ENCODE data around the gene KBTBD12.
A peak's percentile ranks its signal among the peaks of the same experiment; 100 is the strongest.

The KBTBD12 gene

DNA sequence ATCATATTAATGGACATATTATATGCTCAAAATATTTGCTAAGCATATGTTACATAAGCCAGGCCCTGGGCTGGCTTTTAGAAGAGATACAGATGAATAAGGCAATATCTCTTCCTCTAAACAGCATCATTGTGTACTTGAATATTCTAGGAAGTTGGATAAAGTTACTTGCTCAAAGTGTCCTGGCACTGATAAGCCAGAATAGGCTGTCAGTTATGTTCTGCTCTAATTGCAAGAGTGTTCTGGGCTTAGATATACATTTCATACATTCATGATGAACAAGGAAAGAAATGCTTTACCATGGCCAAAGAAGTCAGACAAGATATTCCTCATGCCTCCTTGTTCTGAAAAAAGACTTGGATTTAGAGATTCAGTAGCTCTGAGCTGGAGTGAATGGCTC is 40.7 kb downstream of the KBTBD12 start:
- TF ChIP-seq, protein P1, sequence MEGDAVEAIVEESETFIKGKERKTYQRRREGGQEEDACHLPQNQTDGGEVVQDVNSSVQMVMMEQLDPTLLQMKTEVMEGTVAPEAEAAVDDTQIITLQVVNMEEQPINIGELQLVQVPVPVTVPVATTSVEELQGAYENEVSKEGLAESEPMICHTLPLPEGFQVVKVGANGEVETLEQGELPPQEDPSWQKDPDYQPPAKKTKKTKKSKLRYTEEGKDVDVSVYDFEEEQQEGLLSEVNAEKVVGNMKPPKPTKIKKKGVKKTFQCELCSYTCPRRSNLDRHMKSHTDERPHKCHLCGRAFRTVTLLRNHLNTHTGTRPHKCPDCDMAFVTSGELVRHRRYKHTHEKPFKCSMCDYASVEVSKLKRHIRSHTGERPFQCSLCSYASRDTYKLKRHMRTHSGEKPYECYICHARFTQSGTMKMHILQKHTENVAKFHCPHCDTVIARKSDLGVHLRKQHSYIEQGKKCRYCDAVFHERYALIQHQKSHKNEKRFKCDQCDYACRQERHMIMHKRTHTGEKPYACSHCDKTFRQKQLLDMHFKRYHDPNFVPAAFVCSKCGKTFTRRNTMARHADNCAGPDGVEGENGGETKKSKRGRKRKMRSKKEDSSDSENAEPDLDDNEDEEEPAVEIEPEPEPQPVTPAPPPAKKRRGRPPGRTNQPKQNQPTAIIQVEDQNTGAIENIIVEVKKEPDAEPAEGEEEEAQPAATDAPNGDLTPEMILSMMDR (conservative IDR thresholded peaks at IDR 0.05; ENCODE audit: low read depth): no peak
- CTCF ChIA-PET: interaction anchor here (1.0 kb wide), 1 partner anchor 381 kb away, joined by 3 read pairs; no protein-coding TSS in a partner anchor
- no peak for DNase-seq (ENCODE audit: low spot score)
- POLR2A ChIA-PET (ENCODE audit: low non-redundant PET): no interaction called here
- H3K27ac ChIP-seq: no peak overlapping the region

DNA sequence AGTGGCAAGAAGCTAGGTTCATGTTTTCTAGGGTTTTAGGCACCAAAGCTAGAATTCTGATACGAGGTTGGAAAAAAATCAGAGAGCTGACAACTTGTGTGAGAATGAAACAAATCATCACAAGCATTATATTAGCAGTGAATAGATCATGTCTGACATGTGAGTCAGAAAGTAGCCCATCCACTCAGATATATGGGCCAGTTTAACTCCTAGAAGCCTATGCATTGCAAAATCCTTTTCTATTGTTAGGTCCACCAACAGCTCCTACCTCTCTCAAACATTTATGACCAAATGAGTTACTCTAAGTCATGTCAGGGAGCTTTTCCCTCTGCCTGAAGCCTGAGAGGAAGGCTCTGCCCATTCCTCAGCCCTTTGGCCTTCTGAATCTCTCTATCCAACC is 44.0 kb downstream of the KBTBD12 start:
- no peak overlapping the region for H3K27ac ChIP-seq
- ChIA-PET CTCF (interaction anchor here (0.8 to 1.3 kb wide), 2 partner anchors 268 to 384 kb away, joined by 3 read pairs; no protein-coding TSS in a partner anchor), POLR2A (ENCODE audit: low non-redundant PET) (no interaction called here)
- DNase-seq (ENCODE audit: low spot score): no peak
- TF ChIP-seq, protein P1 (conservative IDR thresholded peaks at IDR 0.05; ENCODE audit: low read depth): no peak

DNA sequence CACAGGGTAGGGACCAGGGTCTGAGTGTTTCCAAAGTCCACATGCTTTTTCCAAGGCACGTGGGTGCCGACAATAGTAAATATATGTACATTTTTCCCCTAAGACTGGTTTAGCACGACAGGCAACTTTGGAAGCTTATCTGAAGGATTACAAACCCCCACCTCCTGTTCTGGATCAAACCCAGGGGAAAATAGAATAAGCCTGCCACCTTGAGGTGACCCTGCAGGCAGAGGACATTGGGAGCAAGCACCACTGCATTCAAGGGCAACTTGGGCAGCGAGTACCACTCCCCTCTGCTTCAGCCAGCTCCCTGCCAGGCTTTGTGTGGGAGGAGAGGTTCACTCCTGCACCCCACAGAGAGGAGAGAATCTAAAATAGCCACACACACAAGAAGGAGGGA is 44.8 kb downstream of the KBTBD12 start:
- ChIA-PET POLR2A (ENCODE audit: low non-redundant PET) (no interaction called here), CTCF (interaction anchor here (0.7 to 1.3 kb wide), 3 partner anchors 269 to 385 kb away, joined by 3 read pairs; no protein-coding TSS in a partner anchor)
- no peak overlapping the region for H3K27ac ChIP-seq
- peak; percentile 25 for DNase-seq (ENCODE audit: low spot score)
- TF ChIP-seq, protein P1 (conservative IDR thresholded peaks at IDR 0.05; ENCODE audit: low read depth): 0 out of 2 replicates have a peak, but pooled peaks have one; percentile 14

DNA sequence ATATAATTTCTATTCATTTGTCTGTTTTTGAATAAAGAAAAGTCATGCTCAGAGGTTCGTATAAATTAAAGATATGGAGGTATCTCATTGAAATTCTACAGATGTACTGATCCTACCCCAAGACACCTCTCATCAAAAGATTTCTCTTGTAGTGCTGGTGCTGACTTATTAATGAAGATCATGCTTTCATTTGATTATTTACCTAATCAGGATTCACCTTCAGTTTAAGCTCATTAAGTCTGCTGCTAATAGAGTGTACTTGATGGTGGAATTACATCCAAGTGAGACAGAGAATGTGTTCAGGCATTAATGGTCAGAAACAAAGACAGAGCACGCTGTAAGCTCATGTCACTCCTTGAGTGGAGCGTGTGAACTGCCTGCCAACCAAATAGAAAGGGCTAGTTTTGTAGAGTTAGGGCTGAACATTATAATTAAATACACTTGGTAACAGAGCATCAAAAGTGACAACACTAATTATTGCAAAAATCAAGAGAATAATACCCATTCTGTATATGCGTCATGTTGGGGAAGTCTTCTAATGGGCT is 45.5 kb downstream of the KBTBD12 start:
- CTCF ChIA-PET: no interaction called here
- TF ChIP-seq, protein P1 (conservative IDR thresholded peaks at IDR 0.05; ENCODE audit: low read depth): no peak
- no peak overlapping the region for H3K27ac ChIP-seq
- no peak for DNase-seq (ENCODE audit: low spot score)
- POLR2A ChIA-PET (ENCODE audit: low non-redundant PET): no interaction called here

DNA sequence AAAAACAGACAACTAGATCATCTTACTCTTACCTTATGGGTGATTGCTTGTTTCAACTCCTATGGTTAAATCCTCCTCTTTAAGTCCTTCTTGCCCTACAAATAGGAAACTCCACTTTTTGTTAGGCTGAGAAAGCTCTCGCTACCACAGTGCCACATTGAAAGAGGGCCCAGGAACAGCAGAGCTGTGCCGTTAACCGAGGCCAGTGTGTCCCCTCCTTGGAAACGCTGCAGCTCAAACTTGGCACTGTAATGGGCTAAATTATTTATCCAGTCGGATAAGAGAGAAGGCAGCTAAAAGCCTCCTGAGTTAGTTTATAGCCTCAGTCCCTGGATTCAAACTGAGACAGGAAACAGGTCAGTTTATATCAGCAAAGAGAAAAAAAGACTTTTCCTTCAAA is 46.1 kb downstream of the KBTBD12 start:
- no peak overlapping the region for H3K27ac ChIP-seq
- POLR2A ChIA-PET (ENCODE audit: low non-redundant PET): no interaction called here
- CTCF ChIA-PET: interaction anchor here (1.2 kb wide), 1 partner anchor 10 kb away, joined by 3 read pairs; no protein-coding TSS in a partner anchor
- TF ChIP-seq, protein P1 (conservative IDR thresholded peaks at IDR 0.05; ENCODE audit: low read depth): no peak
- DNase-seq (ENCODE audit: low spot score): no peak

DNA sequence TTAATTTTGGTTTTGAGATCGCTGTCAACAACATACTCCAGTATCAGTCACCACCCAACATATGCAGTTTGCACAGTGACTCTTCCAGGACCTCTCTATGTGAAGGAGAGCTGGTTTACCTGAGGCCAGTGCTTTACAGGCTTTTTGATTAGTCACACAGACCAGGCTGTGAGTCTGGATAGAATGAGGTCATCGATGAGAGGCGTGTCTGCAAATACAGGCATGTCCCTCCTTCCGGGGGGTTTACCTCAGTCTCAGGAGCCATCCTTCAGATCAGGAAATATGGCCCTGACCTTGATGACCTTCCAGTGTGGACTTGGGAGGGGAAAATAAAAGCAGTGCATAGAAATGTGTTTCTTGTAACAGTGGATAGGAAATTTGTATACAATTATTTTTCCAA is 46.9 kb downstream of the KBTBD12 start:
- TF ChIP-seq, protein P1 (conservative IDR thresholded peaks at IDR 0.05; ENCODE audit: low read depth): no peak
- peak; percentile 93 for DNase-seq (ENCODE audit: low spot score)
- no peak overlapping the region for H3K27ac ChIP-seq
- ChIA-PET POLR2A (ENCODE audit: low non-redundant PET) (interaction anchor here (0.5 kb wide), 1 partner anchor 620 kb away, joined by 5 read pairs; no protein-coding TSS in a partner anchor), CTCF (interaction anchor here (1.2 kb wide), 1 partner anchor 10 kb away, joined by 3 read pairs; no protein-coding TSS in a partner anchor)

All from RWPE1 (cell line).